Lung (tissue), 12 donors: Measurements from ENCODE around the gene IMMT. TPM values are rescaled to one million over a fixed set of nuclear protein-coding genes. Genes with fewer than 3 reads are reported as not detected.

Source experiments
- ATAC-seq: fragments of 200-7000 bp; cut with Tn5 transposase; one replicate; pipeline ENCODE4 v1.9.1; 2020; ENCODE audit warnings: moderate number of reproducible peaks; ENCODE audit not compliant: insufficient read depth, low FRiP score
- DNase-seq, 3 donors: peaks; one replicate each; pipeline ENCODE4 v3.0.0-alpha.2; 2013 to 2017
- H3K27ac ChIP-seq, 2 donors: one replicate each; pipeline ENCODE4 v1.5.1; 2013; ENCODE audit warnings: mild to moderate bottlenecking in 2 of 2, moderate library complexity in 2 of 2, control low read depth in 1 of 2, inconsistent platforms in 1 of 2, low read depth in 1 of 2, low read length in 1 of 2
- H3K27me3 ChIP-seq, 3 donors: one replicate each; pipeline ENCODE4 v1.5.1; 2013; ENCODE audit warnings: low read length in 2 of 3; ENCODE audit not compliant: control insufficient read depth in 3 of 3, insufficient read depth in 3 of 3
- H3K36me3 ChIP-seq, 4 donors: one replicate each; pipeline ENCODE4 v1.5.1; 2013; ENCODE audit warnings: low read length in 4 of 4, mild to moderate bottlenecking in 1 of 4, moderate library complexity in 1 of 4; ENCODE audit not compliant: control insufficient read depth in 4 of 4, insufficient read depth in 4 of 4
- H3K4me1 ChIP-seq, 5 donors: one replicate each; pipeline ENCODE4 v1.5.1; 2013; ENCODE audit warnings: low read length in 5 of 5, mild to moderate bottlenecking in 2 of 5, moderate library complexity in 1 of 5; ENCODE audit not compliant: control insufficient read depth in 5 of 5, insufficient read depth in 5 of 5
- H3K4me3 ChIP-seq: one replicate; pipeline ENCODE4 v1.5.1; 2013; ENCODE audit warnings: mild to moderate bottlenecking, control low read depth, moderate library complexity
- H3K9ac ChIP-seq, 2 donors: one replicate each; pipeline ENCODE4 v1.5.1; 2013; ENCODE audit warnings: low read length in 2 of 2, control low read depth in 1 of 2; ENCODE audit not compliant: insufficient read depth in 1 of 2
- H3K9me3 ChIP-seq, 4 donors: one replicate each; pipeline ENCODE4 v1.5.1; 2013; ENCODE audit warnings: low read length in 3 of 4, mild to moderate bottlenecking in 1 of 4, moderate library complexity in 1 of 4; ENCODE audit not compliant: control insufficient read depth in 4 of 4, insufficient read depth in 3 of 4
- CTCF ChIP-seq: IDR thresholded peaks from 2 replicates; pipeline ENCODE4 v1.5.1; 2012; ENCODE audit warnings: mild to moderate bottlenecking; ENCODE audit errors: control extremely low read depth, extremely low read depth
- WGBS, 2 donors: extraction: QIAGEN DNeasy Blood & Tissue Kit; methylation state at CpG; one replicate each; pipeline ENCODE4 v1.1.7; 2013; 5-methylcytosine and 5-hydroxymethylcytosine counted together
- polyA plus RNA-seq, 2 donors: library from polyadenylated mRNA; stranded (reverse); fragments of 200-250 nt; gene quantifications; one replicate each; pipeline ENCODE4 v1.2.1, GENCODE V29; 2013
- total RNA-seq, 2 donors: library from RNA; depleted of rRNA in 1 of 2; stranded (reverse); fragments of >200 nt in 1 of 2; gene quantifications; one replicate each; pipeline ENCODE4 v1.2.1, GENCODE V29; 2014 to 2021
- donor health status: control.
- donor health status: control.
- donor health status: Bipolar disorder and iron deficiency.
- donor health status: healthy.
- donor health status: DM: yes; HTN: yes; CAD: no.

Gene IMMT
- total and polyA plus RNA-seq, 4 donors, result 22.8 to 63.4 (median 48.2) TPM

- no peak for ATAC-seq
- no peak for DNase-seq
- peaks cover 0 to 13% (median 6%) of the 10 kb centered on the region in 5 donors for H3K4me1 ChIP-seq
- 93 to 96% methylated on average over 6 of the region's 6 CpGs for WGBS, 2 donors
- H3K4me3 ChIP-seq, result no peak overlapping the region
- no peaks in the 10 kb centered on the region for H3K36me3 ChIP-seq
- H3K27me3 ChIP-seq, result no peaks in the 10 kb centered on the region
- H3K27ac ChIP-seq, result no peak overlapping the region
- no peak for TF ChIP-seq CTCF
- no peak overlapping the region for H3K9ac ChIP-seq
- no peaks in the 10 kb centered on the region for H3K9me3 ChIP-seq
Measured at GRCh38 chr2:86232910-86233309, 37.6 kb upstream of the IMMT start.

GRCh38 chr2:86232373-86232784 is 37.1 kb upstream of the IMMT start:
- Histone ChIP-seq H3K27ac (no peak overlapping the region), H3K9ac (no peak overlapping the region), H3K36me3 (no peaks in the 10 kb centered on the region), H3K4me1 (peaks cover 0 to 13% (median 6%) of the 10 kb centered on the region in 5 donors), H3K27me3 (no peaks in the 10 kb centered on the region), H3K9me3 (no peaks in the 10 kb centered on the region), H3K4me3 (no peak overlapping the region)
- 86 to 89% methylated on average over 15 of the region's 15 CpGs for WGBS, 2 donors
- DNase-seq, result no peak
- no peak for TF ChIP-seq CTCF
- no peak for ATAC-seq

GRCh38 chr2:86231680-86232372 is 36.6 kb upstream of the IMMT start:
- Histone ChIP-seq H3K4me3 (no peak overlapping the region), H3K36me3 (no peaks in the 10 kb centered on the region), H3K27me3 (no peaks in the 10 kb centered on the region), H3K9me3 (no peaks in the 10 kb centered on the region), H3K9ac (no peak overlapping the region), H3K27ac (no peak overlapping the region), H3K4me1 (peaks cover 0 to 13% (median 6%) of the 10 kb centered on the region in 5 donors)
- no peak for TF ChIP-seq CTCF
- ATAC-seq (no peak), DNase-seq (no peak)
- WGBS, 2 donors, result 88 to 89% methylated on average over 13 of the region's 13 CpGs

GRCh38 chr2:86230961-86231360 is 35.7 kb upstream of the IMMT start:
- Histone ChIP-seq H3K27me3 (no peaks in the 10 kb centered on the region), H3K27ac (no peak overlapping the region), H3K4me3 (no peak overlapping the region), H3K36me3 (no peaks in the 10 kb centered on the region), H3K9ac (no peak overlapping the region), H3K4me1 (peaks cover 0 to 13% (median 6%) of the 10 kb centered on the region in 5 donors), H3K9me3 (no peaks in the 10 kb centered on the region)
- DNase-seq, result no peak
- 83 to 87% methylated on average over 5 of the region's 5 CpGs for WGBS, 2 donors
- no peak for ATAC-seq
- no peak for TF ChIP-seq CTCF
